DMS53 treated with DMSO at 0.1 percent for 48 hours (cell line): ENCODE measurements around the gene KLHDC7A.
"Not testable (repeated sequence)": the region's sequence is repeated elsewhere in the genome, so short reads cannot be mapped to it uniquely, and the experiment has no call there.

Source experiments
- DNase-seq: peaks from one replicate; lab custom pipeline; 2025; ENCODE audit not compliant: unreplicated experiment; lab: John Stamatoyannopoulos, UW

KLHDC7A gene

DNA sequence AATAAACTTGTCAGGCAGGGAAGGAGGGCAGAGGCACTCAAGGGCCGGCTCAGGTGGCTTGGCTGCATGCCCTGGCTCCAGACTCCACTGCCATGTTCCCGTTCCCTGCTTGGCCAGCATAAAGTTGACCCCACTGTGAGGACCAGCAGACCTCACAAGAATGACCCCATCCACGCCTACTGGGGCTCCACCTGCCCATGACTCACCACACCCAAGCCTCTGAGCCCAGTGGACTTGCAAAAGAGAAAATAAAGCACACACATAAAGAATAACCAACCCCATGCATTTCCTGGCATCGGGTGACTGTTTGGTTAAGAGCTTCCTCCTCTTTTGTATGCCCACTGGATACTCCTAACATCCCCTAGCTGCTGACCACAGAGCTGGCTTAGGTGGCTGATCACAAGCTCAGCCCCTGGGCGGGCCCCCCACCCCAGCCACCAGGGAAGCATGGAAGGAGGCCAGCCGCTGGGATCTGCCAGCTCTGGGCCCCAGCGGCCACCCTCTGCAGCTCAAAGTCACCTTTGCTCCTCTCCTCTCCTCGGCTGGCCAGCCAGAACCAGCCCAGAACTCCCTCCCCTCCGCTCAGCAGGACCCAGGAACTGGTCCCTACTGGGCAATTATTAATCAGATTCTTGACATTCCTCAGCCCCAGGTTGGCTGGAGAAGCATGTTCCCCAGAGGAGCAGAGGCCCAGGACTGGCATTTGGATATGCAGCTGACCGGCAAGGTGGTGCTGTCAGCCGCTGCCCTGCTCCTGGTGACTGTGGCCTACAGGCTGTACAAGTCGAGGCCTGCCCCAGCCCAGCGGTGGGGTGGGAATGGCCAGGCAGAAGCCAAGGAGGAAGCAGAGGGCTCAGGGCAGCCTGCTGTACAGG, at the start of gene KLHDC7A:
Gene KLHDC7A (plus strand): TSS at position 616 of the 875 bp plus-strand sequence. CDS start 52 bp downstream, at position 668.
- DNase-seq = peak; percentile 18

DNA sequence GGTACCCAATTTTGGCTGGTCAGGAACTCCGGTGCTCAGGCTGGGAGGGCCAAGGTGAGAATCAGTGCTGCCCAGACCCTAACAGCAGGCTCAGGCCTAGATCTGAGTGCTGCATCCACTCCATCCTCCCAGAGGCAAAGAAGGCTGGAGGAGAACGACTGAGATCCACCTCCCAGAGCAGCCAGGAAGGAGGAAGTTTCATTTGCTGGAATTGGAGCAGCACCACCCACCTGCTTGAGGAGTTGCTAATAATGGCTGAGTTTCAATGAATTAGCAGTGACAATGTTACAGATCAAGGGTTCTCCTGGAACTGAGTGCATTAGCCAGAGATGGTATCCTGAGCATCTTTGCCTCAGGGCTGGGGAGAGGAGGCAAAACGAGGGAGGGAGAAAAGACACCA, 46.7 kb upstream of the KLHDC7A start:
- no peak for DNase-seq

DNA sequence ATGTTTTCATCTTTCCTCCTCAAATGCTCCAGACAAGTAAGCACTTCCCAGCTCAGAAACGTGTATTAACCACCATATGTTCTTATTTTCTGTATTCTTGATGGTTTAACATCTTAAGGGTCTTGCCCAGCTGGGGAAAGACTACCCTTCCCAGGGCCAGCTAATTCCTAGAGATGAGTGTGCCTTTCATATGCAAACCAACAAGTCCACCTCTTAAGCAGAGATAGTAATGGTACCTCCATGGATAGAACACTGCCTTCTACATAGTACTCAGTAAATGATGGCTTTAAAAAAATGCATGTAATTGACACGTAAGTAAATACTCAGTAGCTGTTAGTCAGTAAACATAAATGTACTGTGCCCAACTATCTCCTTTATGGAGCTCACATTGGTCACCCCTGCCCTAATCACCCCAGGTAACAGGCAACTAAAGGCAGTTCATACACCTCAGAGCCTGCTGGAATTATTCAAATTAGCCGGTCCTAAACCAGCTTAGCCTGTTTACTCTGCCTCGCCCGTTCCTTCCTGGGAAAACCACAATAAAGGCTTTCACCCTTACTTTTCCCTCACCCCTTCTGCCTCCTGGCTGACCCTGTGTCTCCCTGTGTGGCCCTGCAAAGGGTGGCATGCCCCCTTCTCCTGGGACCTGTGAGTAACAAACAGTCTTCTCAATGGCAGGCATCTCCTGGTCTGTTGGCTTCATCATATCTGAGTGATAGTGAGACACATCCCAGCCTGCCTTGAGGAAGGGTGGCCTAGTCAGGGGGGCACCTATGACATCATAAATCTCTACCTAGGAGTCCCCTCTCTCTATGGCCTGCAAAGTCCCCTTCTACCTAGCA, 40.1 kb upstream of the KLHDC7A start:
- no peak for DNase-seq

DNA sequence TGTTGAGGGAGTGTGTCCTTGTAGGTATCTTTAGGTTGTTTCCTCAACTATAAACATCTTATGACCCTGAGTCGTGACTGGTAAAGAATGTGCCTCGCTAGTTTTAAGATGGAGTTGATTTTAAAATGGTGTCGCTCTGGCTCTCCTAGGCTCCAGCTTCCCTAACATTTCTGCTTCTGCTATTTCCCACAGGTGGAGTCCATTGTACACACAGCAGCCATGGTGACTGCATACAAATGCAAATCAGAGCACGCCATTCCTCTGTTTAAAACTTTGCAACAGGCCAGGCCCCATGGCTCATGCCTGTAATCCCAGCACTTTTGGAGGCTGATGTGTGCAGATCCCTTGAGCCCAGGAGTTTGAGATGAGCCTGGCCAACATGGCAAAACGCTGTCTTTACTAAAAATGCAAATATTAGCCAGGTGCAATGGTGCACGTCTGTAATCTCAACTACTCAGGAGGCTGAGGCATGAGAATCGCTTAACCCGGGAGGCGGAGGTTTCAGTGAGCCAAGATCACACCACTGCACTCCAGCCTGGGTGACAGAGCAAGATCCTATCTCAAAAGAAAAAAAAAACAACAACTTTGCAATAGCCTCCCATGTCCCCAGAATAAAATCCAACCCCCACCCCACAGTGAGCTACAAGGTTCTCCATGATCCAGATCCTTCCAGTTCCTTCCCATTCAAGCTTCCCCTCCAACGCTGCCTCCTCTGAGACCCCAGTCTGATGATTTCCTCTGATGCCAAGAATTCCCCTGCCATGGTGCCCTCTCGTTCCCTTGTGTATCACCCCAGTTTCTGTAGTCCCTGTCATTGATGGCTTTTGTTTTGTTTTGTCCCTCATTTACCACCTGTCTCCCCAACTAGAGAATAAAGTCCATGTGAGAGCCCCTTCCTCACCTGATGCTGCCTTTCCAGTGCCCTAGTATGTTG, 36.9 kb upstream of the KLHDC7A start:
- DNase-seq = no peak

DNA sequence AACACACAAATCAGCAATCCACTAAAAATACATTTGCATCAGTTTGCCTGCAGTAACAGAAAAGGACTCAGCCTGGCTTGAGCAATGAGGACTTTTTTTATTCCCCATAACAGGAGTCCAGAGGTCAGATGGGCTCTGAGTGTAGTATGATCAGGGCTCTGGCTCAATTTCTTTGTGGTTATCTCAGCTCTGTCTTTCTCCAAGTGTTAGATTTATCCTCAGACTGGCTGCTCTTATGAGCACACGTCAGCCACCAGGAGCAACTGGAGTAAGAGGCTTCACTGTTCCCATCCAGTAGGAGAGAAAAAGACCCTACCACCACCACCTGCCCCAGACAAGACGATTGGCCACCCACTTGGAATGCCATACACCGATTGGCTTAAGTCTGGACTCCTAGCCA, 36.2 kb upstream of the KLHDC7A start:
- no peak for DNase-seq

DNA sequence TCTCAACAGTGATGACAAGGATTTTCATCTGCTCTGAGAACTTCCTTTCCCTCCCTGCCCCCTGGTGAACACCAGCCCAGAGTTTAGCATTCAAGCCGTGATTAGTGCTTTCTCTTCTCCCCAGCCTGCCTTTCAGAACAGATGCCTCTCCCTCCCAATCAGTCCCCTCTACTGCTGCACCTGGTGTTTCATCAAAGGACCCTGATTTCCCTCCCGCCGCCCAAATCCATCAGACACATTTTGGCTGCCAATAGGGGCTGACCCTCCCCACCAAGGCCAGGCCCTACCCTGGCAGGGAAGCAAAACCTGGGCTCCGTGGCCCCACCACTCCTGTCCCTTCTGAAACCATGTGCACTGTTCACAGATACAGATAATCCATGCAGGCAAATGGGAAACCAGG, 34.0 kb upstream of the KLHDC7A start:
- no peak for DNase-seq

DNA sequence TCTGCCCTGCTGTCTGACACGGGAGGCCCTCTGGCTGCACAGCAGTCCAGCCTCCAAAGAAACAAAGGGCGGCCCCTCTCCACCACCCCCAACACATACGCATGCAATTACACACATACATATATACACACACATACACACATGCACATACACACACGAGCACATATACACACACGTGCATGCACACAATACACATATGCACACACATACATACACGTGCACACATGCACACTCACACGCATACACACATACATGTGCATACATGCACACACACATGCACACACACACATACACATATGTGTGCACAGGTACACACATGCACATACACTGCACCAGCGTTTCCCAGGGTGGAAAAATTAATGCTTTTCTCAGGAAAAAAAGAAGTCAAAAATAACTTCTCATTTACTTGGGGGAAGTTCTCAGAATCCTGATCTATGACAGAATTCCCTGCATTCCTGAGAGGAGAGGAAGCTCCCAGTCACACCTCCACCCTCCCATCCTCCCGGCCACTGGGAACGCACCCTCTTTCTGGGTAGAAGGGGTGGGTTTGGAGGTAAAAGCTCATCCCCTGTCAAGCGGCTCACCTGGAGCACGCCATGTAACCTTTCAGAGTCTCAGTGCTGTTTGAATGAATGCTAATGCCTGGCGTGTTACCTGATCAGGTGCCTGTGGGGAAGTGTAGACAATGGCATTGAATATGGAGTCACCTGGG, 33.1 kb upstream of the KLHDC7A start:
- DNase-seq = no peak

DNA sequence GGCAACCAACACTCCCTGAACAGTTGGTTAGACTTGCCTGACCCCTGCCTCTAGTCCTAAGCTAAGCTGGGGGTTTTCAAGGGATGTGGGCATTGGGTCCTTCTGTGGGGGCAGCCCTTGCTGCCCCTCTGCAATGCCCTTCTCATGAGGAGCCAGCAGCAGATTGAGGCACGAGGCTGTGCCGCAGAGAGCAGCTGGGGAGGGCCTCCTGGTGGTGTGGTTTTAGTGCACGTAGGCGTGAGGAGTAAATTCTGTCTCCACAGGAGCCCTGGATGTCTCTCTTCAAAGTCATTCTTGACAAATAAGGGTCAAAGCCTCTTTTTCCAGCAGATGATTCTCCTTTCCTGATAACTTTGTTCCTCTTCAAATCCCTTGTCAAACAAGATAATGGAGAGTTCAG, 31.8 kb upstream of the KLHDC7A start:
- no peak for DNase-seq

DNA sequence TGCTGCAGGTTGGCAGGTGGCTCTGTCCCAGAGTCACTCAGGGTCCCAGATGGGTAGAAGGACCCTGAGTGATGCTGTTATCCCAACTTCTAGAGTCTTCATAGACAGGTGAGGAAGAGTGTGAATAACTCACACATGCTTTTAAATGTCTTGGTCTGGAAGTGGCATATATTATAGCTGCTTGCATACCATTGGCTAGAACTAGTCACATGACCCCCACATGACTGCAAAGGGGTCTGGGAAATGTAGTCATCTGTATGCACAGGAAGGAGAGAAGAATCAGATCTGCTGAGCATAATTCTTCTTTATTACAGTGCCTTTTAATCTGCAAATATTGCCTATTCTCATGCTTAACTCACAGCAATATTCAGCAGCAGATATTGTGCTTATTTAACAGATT, 28.2 kb upstream of the KLHDC7A start:
- DNase-seq = no peak

DNA sequence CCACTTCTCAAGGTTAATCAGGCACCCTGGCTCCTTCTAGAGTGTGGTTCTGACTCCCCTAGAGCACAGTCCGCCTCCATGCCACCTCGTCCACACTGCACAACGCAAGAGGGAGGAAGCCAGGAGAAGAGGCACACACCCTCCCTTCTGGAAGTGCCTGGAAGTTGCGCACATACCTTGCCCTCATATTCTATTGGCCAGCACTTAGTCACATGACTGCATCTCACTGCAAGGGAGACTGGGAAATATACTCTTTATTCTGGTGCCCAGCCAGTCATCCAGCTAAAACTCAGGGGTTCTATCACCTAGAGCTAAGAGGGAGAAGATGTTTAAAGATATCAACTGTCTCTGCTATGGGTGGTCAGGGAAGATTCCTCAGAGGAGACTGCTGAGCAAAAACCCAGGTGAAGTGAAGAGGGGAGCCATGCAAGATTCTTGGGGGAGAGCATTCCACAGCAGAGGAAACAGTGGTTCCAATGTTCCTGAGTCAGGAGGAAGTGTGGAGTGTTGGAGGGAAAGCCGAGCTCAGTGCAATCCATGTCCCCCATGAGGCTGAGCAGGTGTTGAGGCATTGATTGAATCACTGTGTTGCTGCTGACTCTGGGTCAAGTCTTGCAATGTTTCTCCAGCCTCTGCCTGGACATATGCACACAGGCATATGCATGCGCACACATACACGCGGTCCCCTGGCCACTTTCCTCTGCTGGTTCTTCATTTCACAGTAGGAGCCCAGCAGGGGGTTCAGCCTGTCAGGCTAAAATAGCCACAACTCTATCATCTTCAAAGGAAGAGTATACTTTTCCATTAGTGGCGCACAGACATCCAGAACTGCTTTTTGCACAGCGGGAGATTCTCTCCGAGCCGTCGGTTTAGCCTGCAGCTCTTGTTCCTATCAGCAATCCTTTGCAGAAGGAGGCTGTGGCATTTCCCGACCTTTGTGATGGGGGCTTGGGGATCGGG, 22.3 kb upstream of the KLHDC7A start:
- no peak for DNase-seq

DNA sequence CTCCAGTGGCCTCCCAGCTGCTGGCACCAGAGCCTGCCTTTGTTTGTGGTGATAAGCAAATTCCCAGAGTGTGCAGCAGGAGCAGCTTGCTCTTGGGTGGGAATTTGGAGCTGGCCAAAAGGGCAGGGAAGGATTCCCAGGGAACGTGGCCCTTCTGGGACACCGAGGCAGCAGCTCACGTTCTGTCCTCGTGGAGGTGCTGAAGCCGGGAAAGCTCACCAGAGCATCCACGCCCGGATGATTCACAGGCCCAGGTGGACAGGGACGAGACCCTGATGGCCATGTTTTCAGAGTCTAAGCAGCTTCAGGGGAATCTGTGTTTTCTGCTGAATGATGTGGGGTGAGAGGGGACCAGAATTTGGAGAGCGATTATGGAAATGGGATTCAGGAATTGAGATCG, 19.1 kb upstream of the KLHDC7A start:
- no peak for DNase-seq

DNA sequence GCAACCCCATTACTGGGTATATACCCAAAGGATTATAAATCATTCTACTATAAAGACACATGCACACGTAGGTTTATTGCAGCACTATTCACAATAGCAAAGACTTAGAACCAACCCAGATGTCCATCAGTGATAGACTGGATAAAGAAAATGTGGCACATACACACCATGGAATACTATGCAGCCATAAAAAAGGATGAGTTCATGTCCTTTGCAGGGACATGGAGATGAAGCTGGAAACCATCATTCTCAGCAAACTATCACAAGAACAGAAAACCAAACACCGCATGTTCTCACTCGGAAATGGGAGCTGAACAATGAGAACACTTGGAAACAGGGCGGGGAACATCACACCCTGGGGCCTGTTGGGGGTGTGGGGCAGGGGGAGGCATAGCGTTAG, 18.2 kb upstream of the KLHDC7A start:
- not testable (repeated sequence) for DNase-seq

DNA sequence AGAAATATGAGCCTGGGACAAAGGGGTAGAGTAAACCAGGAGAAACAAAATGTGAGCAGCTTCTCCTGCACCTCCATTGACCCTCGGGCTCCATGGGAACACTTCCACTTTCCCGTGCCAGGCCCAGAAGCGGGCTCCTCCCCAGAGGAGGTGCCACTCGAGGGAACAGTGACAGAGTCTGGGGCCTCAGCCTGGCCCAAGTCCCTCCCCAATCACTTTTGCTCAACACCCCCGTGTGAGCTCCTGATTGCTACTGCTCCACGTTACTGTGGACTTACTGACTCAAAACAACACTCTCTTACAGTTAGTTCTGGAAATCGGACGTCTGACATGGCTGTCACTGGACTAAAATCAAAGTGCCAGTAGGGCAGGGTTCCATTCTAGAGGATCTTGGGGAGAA, 17.7 kb upstream of the KLHDC7A start:
- no peak for DNase-seq

DNA sequence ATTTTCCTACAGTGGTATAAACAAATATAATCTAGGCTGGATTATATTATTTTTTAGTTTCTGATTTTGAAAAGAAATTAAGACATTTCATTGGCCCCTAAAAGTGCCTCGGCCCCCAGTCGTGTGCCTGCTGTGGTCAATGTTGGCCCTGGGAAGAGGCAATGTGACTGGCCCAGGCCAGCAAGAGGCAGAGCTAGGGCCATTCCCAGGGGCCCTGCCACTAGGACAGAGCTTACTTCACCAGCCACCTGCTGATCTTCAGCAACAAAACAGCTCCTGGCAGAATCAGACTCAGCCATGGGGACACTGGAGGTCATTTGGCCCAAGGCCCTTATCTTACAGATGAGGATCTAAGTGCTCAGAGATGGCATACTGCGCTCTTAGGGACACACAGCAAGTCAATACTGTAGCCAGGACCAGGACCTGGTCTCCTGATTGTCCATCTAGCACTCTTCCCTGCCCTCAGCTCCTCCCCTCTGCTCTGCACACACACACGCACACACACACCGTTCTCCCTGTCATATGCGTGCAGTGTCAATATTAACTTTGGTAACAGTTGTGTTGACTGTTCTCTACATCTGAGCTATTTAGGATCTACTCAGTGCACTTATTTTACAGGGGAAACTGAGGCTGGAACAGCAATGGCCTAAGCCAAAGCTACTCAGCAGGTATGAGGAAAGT, 16.6 kb upstream of the KLHDC7A start:
- DNase-seq = peak; percentile 11

DNA sequence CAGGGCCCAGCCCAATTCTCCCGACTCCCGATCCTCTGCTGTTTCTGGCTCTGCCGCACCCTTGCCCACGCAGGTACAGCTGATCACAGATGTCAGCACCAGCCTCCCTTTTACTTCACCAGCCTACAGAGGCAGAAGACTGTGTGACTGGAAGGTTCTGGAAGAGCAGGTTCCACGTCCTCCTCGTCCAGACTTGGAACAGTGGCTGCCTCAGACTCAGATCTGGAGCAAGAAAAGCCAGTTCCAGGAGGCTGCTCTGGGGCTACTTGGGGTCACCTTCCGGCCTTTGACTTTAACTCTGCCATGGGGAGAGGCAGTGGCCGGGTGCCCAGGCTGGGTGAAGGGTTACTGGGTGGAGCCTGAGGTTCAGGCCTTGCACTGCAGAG, 16.1 kb upstream of the KLHDC7A start:
- DNase-seq = no peak

DNA sequence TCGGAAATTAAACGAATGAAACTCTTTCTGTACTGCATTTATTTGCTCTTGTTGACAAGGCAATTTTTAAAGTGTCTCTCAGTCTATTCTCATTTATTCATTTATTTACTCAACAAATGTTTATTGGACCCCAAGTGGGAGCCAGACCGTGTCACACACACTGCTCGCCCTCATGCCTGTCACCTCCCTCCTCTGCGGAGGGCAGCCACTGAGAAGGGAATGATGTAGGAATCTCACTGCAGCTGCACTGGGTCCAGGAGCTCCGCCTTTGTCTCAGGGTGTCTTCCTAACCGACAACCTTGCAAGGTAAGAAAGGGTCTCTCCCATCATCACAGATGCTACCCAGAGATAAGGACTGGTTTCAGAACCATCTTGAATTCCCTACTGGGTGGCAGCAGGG, 14.1 kb upstream of the KLHDC7A start:
- DNase-seq = no peak

DNA sequence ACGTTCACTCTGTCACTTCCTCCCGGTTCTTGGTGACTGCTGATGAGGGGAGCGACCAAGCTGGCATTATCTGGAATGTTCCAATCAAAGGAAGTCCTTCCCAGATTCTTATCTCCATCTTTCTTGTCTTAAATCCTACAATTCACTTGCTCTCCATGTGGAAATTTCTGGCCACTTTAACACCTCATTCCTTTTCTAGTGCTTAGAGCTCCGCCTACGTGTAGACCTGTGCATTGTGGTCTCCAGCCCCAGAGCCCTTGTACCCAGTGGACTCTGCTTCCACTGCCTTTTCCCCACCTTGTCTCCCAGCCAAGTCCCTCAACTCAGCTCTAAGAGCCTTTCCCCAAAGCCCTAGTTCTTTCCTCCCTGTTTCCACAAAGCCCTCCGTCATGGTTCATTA, 12.2 kb upstream of the KLHDC7A start:
- no peak for DNase-seq

DNA sequence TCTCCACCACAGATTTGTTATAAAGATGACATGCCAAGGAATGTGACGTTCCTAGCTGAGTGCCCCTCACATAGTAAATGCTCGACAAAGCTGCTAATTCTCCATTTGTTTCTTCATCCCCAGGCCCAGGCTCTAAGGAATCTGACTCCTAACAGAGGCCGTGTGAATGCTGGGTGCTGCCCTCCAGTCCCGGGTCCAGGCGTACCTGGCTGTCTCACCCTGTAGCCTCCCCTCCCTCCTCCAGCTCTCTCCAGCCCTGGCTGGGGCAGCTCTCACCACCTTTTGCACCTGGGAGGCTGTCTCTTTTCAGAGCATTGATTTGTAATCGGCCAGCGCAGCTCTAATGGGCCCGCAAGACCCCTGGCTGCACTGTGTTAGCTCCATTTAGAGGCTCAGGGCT, 11.2 kb upstream of the KLHDC7A start:
- DNase-seq = no peak
